H1 (cell line): ENCODE data around the gene FES. TPM values are rescaled to one million over a fixed set of nuclear protein-coding genes. Genes with fewer than 3 reads are reported as not detected.
A peak's percentile ranks its signal among the peaks of the same experiment; 100 is the strongest.

ENCODE experiments used
- CTCF ChIA-PET: fragments of 300-600 bp; sonication (Branson Sonifier 250); formaldehyde crosslinking; loops from one replicate; lab custom pipeline; 2021; ENCODE audit not compliant: partially characterized antibody; lab: Charles Lee
- POLR2A ChIA-PET: fragments of 300-600 bp; sonication (Branson Sonifier 250); formaldehyde crosslinking; loops from one replicate; lab custom pipeline; 2021; ENCODE audit warnings: inconsistent platforms; ENCODE audit not compliant: partially characterized antibody; lab: Charles Lee
- DNase-seq, 2 experiments: peaks; one replicate each; pipeline versions ENCODE4 v3.0.0 to v3.0.0-alpha.2; 2010 to 2022; ENCODE audit warnings: low spot score in 2 of 2, low read depth in 1 of 2, mixed read lengths in 1 of 2
- FAIRE-seq: peaks from 2 replicates; lab custom pipeline; 2011; peaks lifted over from hg19 to GRCh38; lab: Jason Lieb, UNC
- H2AFZ ChIP-seq: 2 replicates; pipeline ENCODE4 v1.8.1; 2012; ENCODE audit warnings: low read length, inconsistent platforms
- H2AK5ac ChIP-seq: 2 replicates; pipeline ENCODE4 v1.6.1; 2013; ENCODE audit warnings: low read depth, low read length
- H2BK120ac ChIP-seq: replicated peaks from 2 replicates; pipeline ENCODE3; 2013; ENCODE audit warnings: low read depth, low read length, inconsistent platforms
- H2BK12ac ChIP-seq: 2 replicates; pipeline ENCODE4 v1.6.1; 2013; ENCODE audit warnings: low read depth, low read length
- H2BK15ac ChIP-seq: 2 replicates; pipeline ENCODE4 v1.6.1; 2013; ENCODE audit warnings: low read length
- H2BK20ac ChIP-seq: 2 replicates; pipeline ENCODE4 v1.6.1; 2013; ENCODE audit warnings: low read length
- H2BK5ac ChIP-seq: 2 replicates; pipeline ENCODE4 v1.6.1; 2013; ENCODE audit warnings: low read depth, low read length
- H3K14ac ChIP-seq: 2 replicates; pipeline ENCODE4 v1.6.1; 2013; ENCODE audit warnings: inconsistent platforms; ENCODE audit not compliant: insufficient read length
- H3K18ac ChIP-seq: 2 replicates; pipeline ENCODE4 v1.6.1; 2013; ENCODE audit warnings: low read length; ENCODE audit errors: extremely low read depth
- H3K23ac ChIP-seq: 2 replicates; pipeline ENCODE4 v1.6.1; 2013; ENCODE audit warnings: inconsistent platforms; ENCODE audit not compliant: insufficient read length
- H3K23me2 ChIP-seq: 2 replicates; pipeline ENCODE4 v1.6.1; 2013; ENCODE audit warnings: low read depth, low read length
- H3K27ac ChIP-seq: 2 replicates; pipeline ENCODE4 v1.6.1; 2011; ENCODE audit warnings: low read depth, low read length, inconsistent platforms
- H3K27me3 ChIP-seq, 4 experiments: replicated peaks in 1 of 4; 1 replicate in 1 of 4; 2 replicates in 3 of 4; pipeline versions ENCODE4 v1.6.1 to v1.8.1; 2011 to 2013; ENCODE audit warnings: low read length in 3 of 4, mild to moderate bottlenecking in 3 of 4, inconsistent platforms in 2 of 4, mixed read lengths in 2 of 4, moderate library complexity in 1 of 4; ENCODE audit not compliant: control insufficient read depth in 3 of 4, insufficient read depth in 3 of 4; ENCODE audit errors: extremely low read depth in 1 of 4
- H3K36me3 ChIP-seq, 4 experiments: 2 replicates each; pipeline versions ENCODE4 v1.6.1 to v1.8.1; 2011 to 2013; ENCODE audit warnings: mild to moderate bottlenecking in 4 of 4, low read length in 3 of 4, moderate library complexity in 2 of 4, control low read depth in 1 of 4, inconsistent platforms in 1 of 4; ENCODE audit not compliant: insufficient read depth in 4 of 4, control insufficient read depth in 2 of 4
- H3K4ac ChIP-seq: replicated peaks from 2 replicates; pipeline ENCODE3; 2013; ENCODE audit warnings: low read length, low read depth, mixed read lengths, inconsistent platforms; ENCODE audit not compliant: insufficient read length
- H3K4me1 ChIP-seq, 4 experiments: replicated peaks in 1 of 4; 1 replicate in 1 of 4; 2 replicates in 3 of 4; pipeline versions ENCODE4 v1.6.1 to v1.8.1; 2011 to 2013; ENCODE audit warnings: low read length in 3 of 4, inconsistent platforms in 2 of 4, mixed read lengths in 1 of 4; ENCODE audit not compliant: insufficient read depth in 4 of 4, control insufficient read depth in 3 of 4
- H3K4me2 ChIP-seq, 2 experiments: 2 replicates each; pipeline versions ENCODE4 v1.6.1 to v1.8.1; 2011 to 2013; ENCODE audit warnings: low read depth in 2 of 2, low read length in 2 of 2, control low read depth in 1 of 2, inconsistent platforms in 1 of 2, mild to moderate bottlenecking in 1 of 2; ENCODE audit not compliant: insufficient read depth in 1 of 2
- H3K4me3 ChIP-seq, 4 experiments: fragments of 200-600, 300-600 bp in 1 of 4; sonication (generic), shearing (Covaris generic), sonication (Bioruptor Twin) in 1 of 4; 2 replicates each; pipeline versions ENCODE4 v1.5.1 to v1.8.1; 2011 to 2016; ENCODE audit warnings: low read length in 4 of 4, low read depth in 3 of 4, control low read depth in 2 of 4, inconsistent platforms in 2 of 4, mild to moderate bottlenecking in 2 of 4, mixed read lengths in 1 of 4, moderate library complexity in 1 of 4; ENCODE audit not compliant: insufficient read depth in 2 of 4; ENCODE audit errors: extremely low read depth in 1 of 4
- H3K56ac ChIP-seq: replicated peaks from 2 replicates; pipeline ENCODE3; 2013; ENCODE audit warnings: low read depth, mild to moderate bottlenecking, mixed read lengths, low read length, inconsistent platforms; ENCODE audit not compliant: insufficient read length
- H3K79me1 ChIP-seq: 2 replicates; pipeline ENCODE4 v1.6.1; 2013; ENCODE audit warnings: low read depth, low read length, control low read depth
- H3K79me2 ChIP-seq, 2 experiments: 2 replicates each; pipeline versions ENCODE4 v1.6.1 to v1.8.1; 2012 to 2013; ENCODE audit warnings: low read length in 2 of 2, mild to moderate bottlenecking in 2 of 2, inconsistent platforms in 1 of 2; ENCODE audit not compliant: insufficient read depth in 2 of 2, control insufficient read depth in 1 of 2
- H3K9ac ChIP-seq, 4 experiments: replicated peaks in 1 of 4; 1 replicate in 1 of 4; 2 replicates in 3 of 4; pipeline versions ENCODE4 v1.6.1 to v1.8.1; 2011 to 2013; ENCODE audit warnings: low read depth in 3 of 4, low read length in 3 of 4, control low read depth in 2 of 4, mild to moderate bottlenecking in 2 of 4, moderate library complexity in 2 of 4, inconsistent platforms in 1 of 4; ENCODE audit errors: extremely low read depth in 1 of 4
- H3K9me3 ChIP-seq, 2 experiments: 2 replicates each; pipeline versions ENCODE4 v1.6.1 to v1.8.1; 2012 to 2013; ENCODE audit warnings: mild to moderate bottlenecking in 2 of 2, moderate library complexity in 2 of 2, control low read depth in 1 of 2, inconsistent platforms in 1 of 2, low read depth in 1 of 2, low read length in 1 of 2, mixed read lengths in 1 of 2; ENCODE audit not compliant: insufficient read depth in 2 of 2
- H4K20me1 ChIP-seq, 2 experiments: replicated peaks in 1 of 2; 2 replicates each; pipeline versions ENCODE3 to v1.8.1; 2011 to 2013; ENCODE audit warnings: inconsistent platforms in 2 of 2, low read length in 2 of 2, mild to moderate bottlenecking in 1 of 2; ENCODE audit not compliant: insufficient read depth in 2 of 2, control insufficient read depth in 1 of 2
- H4K5ac ChIP-seq: 2 replicates; pipeline ENCODE4 v1.6.1; 2013; ENCODE audit warnings: low read length, low read depth, mixed read lengths, inconsistent platforms; ENCODE audit not compliant: insufficient read length
- H4K8ac ChIP-seq: 2 replicates; pipeline ENCODE4 v1.8.0; 2013; ENCODE audit warnings: mild to moderate bottlenecking, moderate library complexity, low read length, inconsistent platforms; ENCODE audit not compliant: insufficient read depth; ENCODE audit errors: extremely low read depth
- H4K91ac ChIP-seq: replicated peaks from 2 replicates; pipeline ENCODE3; 2013; ENCODE audit warnings: low read length, mixed read lengths, inconsistent platforms; ENCODE audit not compliant: insufficient read length
- SAP30 ChIP-seq: fragments of 300-600 bp; sonication (generic); IDR thresholded peaks from 2 replicates; pipeline ENCODE4 v1.7.1; 2012; ENCODE audit warnings: low read length, moderate library complexity, mild to moderate bottlenecking, inconsistent platforms; ENCODE audit not compliant: insufficient read depth, insufficient replicate concordance
- SIX5 ChIP-seq: IDR thresholded peaks from 2 replicates; pipeline ENCODE4 v1.6.1; 2011; ENCODE audit warnings: mild to moderate bottlenecking, low read depth, low read length
- SP4 ChIP-seq: IDR thresholded peaks from 2 replicates; pipeline ENCODE4 v1.6.1; 2012; ENCODE audit warnings: low read length, inconsistent platforms
- TAF7 ChIP-seq: optimal IDR thresholded peaks from 2 replicates; pipeline ENCODE3; 2011; ENCODE audit warnings: low read depth, mild to moderate bottlenecking, inconsistent platforms, low read length, moderate library complexity, borderline replicate concordance
- TCF12 ChIP-seq: IDR thresholded peaks from 2 replicates; pipeline ENCODE4 v1.6.1; 2011; ENCODE audit warnings: low read depth, mild to moderate bottlenecking, low read length
- WGBS, 2 experiments: shearing (Covaris generic) in 1 of 2; methylation state at CpG; one replicate each; pipeline versions ENCODE4 v1.1.6 to v1.1.7; 2013 to 2015; ENCODE audit warnings: low lambda C conversion rate in 2 of 2, mixed read lengths in 2 of 2, inconsistent platforms in 1 of 2, low coverage in 1 of 2, missing lambda C conversion rate in 1 of 2; ENCODE audit not compliant: insufficient replicate concordance in 2 of 2, insufficient coverage in 1 of 2, insufficient read length in 1 of 2; ENCODE audit errors: extremely low coverage in 1 of 2, missing lambda C conversion rate in 1 of 2; 5-methylcytosine and 5-hydroxymethylcytosine counted together
- polyA plus RNA-seq, 7 experiments: library from polyadenylated mRNA; depleted of rRNA in 3 of 7; stranded (reverse) in 5 of 7; unstranded in 2 of 7; fragments of >200 nt in 5 of 7; fragments of 200-250 nt in 2 of 7; gene quantifications; 1 replicate in 5 of 7; 2 replicates in 1 of 7; 4 replicates in 1 of 7; pipeline versions ENCODE4 v1.2.1 to v1.2.3, GENCODE V29; 2011 to 2013; ENCODE audit warnings: missing spikeins in 2 of 7, mixed read lengths in 2 of 7
- total RNA-seq: library from RNA; stranded (reverse); fragmentation: NEBNext Ultra II Directional; extraction: Animal tissue kit (Norgen Biotek cat#: 25700); gene quantifications from 2 replicates; pipeline ENCODE4 v1.2.1, GENCODE V29; 2021
- TF ChIP-seq, protein P1 (sequence below): IDR thresholded peaks from 2 replicates; pipeline ENCODE4 v1.6.1; 2011; ENCODE audit warnings: low read length, improper control_type of control experiment

FES gene
- total and polyA plus RNA-seq, 2 of the 8 experiments (the other 6 are each of a cell fraction or from before 2014, with no cell fraction given), result 8.5 to 8.6 TPM

GRCh38 chr15:90834626-90835025 lies 49.7 kb upstream of the FES start:
- FAIRE-seq, result no peak

More at GRCh38 chr15:90834626-90835025, 49.7 kb upstream of the FES start:
- Histone ChIP-seq H3K9me3 (no peaks in the 10 kb centered on the region), H3K79me2 (no peaks in the 10 kb centered on the region), H3K4me3 (no peak overlapping the region), H2BK12ac (peak overlapping the region; percentile 60; the same call in 1 of the 2 replicates), H3K79me1 (no peaks in the 10 kb centered on the region), H3K14ac (no peak overlapping the region), H3K18ac (no peak overlapping the region; the same call in none of the 2 replicates), H3K4me2 (no peak overlapping the region), H4K8ac (no peak overlapping the region), H3K27me3 (no peaks in the 10 kb centered on the region; a peak in 1 of 7 replicates), H3K36me3 (no peaks in the 10 kb centered on the region), H2AK5ac (no peak overlapping the region), H3K4me1 (peaks cover 0 to 13% (median 9%) of the 10 kb centered on the region in 4 experiments; a peak in 6 of 7 replicates), H2BK120ac (no peak overlapping the region), H2AFZ (peak overlapping the region; percentile 62; the same call in 1 of the 2 replicates), H4K5ac (no peak overlapping the region), H2BK5ac (no peak overlapping the region), H3K23ac (no peak overlapping the region), H3K4ac (no peak overlapping the region), H2BK20ac (no peak overlapping the region), H4K20me1 (no peaks in the 10 kb centered on the region), H3K23me2 (no peaks in the 10 kb centered on the region), H3K27ac (no peak overlapping the region), H3K56ac (no peak overlapping the region), H2BK15ac (no peak overlapping the region), H4K91ac (no peak overlapping the region), H3K9ac (no peak overlapping the region)
- TF ChIP-seq SAP30, result no peak
- TF ChIP-seq, protein P1, sequence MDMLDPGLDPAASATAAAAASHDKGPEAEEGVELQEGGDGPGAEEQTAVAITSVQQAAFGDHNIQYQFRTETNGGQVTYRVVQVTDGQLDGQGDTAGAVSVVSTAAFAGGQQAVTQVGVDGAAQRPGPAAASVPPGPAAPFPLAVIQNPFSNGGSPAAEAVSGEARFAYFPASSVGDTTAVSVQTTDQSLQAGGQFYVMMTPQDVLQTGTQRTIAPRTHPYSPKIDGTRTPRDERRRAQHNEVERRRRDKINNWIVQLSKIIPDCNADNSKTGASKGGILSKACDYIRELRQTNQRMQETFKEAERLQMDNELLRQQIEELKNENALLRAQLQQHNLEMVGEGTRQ, result no peak
- TF ChIP-seq SIX5, result no peak
- no peak for TF ChIP-seq TCF12
- no peak for TF ChIP-seq SP4
- TF ChIP-seq TAF7, result no peak
- DNase-seq, result no peak
- ChIA-PET CTCF (interaction anchor here (0.6 to 1.8 kb wide), 4 partner anchors 11 to 1180 kb away, joined by 3 to 4 read pairs (median 3); no protein-coding TSS in a partner anchor), POLR2A (interaction anchor here (0.7 kb wide), 1 partner anchor 18 kb away, joined by 3 read pairs; no protein-coding TSS in a partner anchor)
- 87% methylated on average over 5 of the region's 5 CpGs; no CpG with 5 or more reads in 1 of the 2 experiments for WGBS, 2 experiments
